GM12801 (cell line): ENCODE results near the gene EFNA2.

ENCODE experiments used
- TF ChIP-seq, protein P1 (sequence below): IDR thresholded peaks from one replicate; pipeline ENCODE4 v1.5.1; 2011; ENCODE audit warnings: control low read depth; ENCODE audit not compliant: insufficient read length; ENCODE audit errors: extremely low read depth

Gene EFNA2

DNA sequence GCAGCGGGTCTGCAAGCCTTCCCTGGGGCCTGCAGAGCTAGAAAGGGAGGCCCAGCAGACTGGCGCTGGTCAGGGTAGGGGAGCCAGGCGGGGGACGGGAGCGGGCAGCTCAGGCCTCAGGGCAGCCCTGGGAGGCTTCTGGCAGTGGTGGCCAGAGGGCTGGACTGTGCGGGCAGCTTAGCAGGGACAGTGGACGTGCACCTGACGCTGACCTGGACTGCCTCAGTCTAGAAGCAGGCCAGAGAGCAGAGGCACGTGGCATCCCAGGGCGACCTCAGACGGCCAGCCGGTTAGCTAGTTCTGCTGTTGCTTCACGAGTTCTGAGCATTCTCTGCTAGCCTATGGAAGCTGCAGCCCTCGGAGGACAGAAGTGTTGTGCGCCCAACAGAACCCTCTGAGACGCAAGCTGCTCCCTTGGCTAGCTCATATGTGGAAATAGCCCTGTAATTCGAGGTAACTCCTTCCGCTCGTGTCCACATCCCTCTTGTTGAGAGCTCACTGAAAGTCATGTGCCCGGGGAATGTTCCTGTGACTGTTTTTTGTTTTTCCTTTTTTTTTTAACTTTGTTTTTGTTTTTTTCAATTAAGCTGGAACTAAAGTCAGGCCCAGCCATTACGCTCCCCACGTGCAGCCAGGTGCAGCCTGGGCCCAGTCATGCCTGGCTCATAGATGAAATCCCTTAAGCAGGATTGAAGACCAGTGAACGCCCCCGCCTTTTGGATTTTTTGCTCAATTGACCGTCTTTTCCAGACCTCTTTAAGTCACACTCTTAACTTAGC, 12.2 kb upstream of the EFNA2 start:
- TF ChIP-seq, protein P1, sequence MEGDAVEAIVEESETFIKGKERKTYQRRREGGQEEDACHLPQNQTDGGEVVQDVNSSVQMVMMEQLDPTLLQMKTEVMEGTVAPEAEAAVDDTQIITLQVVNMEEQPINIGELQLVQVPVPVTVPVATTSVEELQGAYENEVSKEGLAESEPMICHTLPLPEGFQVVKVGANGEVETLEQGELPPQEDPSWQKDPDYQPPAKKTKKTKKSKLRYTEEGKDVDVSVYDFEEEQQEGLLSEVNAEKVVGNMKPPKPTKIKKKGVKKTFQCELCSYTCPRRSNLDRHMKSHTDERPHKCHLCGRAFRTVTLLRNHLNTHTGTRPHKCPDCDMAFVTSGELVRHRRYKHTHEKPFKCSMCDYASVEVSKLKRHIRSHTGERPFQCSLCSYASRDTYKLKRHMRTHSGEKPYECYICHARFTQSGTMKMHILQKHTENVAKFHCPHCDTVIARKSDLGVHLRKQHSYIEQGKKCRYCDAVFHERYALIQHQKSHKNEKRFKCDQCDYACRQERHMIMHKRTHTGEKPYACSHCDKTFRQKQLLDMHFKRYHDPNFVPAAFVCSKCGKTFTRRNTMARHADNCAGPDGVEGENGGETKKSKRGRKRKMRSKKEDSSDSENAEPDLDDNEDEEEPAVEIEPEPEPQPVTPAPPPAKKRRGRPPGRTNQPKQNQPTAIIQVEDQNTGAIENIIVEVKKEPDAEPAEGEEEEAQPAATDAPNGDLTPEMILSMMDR, result no peak

- TF ChIP-seq, protein P1, result no peak
Observed at GRCh38 chr19:1274081-1274851, 11.4 kb upstream of the EFNA2 start.

DNA sequence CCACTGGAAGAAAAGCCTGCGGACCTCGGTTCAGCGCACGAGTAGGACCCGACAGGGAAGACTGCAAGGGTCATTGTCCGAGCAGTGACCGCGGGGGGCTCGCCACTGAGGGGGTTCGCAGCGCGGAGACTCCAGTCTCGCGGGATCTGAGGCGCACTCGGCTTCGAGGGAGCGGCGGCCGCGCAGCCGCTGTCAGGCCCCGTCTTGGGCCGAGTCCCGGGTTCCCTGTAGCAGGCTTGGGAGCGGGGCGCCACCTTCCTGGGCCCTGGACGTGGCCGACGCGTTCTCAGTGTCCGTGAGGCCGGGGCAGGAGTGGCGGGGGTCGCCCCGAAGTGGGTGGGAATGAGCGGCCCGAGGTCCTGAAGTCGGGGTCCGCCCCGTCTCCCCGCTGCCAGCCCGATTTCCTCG, 10.8 kb upstream of the EFNA2 start:
- TF ChIP-seq, protein P1, result no peak

- TF ChIP-seq, protein P1, result no peak
Observed at GRCh38 chr19:1275260-1275975, 10.3 kb upstream of the EFNA2 start, which contains the start of gene FAM174C. Gene FAM174C (plus strand): TSS chr19:1275530. CDS start chr19:1275550, 20 bp downstream.

GRCh38 chr19:1275976-1276627, 9.6 kb upstream of the EFNA2 start:
- TF ChIP-seq, protein P1, result no peak

- TF ChIP-seq, protein P1, result no peak
Observed at GRCh38 chr19:1276628-1277022, 9.0 kb upstream of the EFNA2 start.
